K562 (cell line): ENCODE data around the gene PPP4C. TPM values are rescaled to one million over a fixed set of nuclear protein-coding genes. Genes with fewer than 3 reads are reported as not detected.

Source experiments
- CAMTA2 ChIP-seq: fragments of 250-450 bp; sonication (Bioruptor Pico); conservative IDR thresholded peaks from 2 replicates; pipeline ENCODE4 v1.5.1; 2022
- CHD7 ChIP-seq: fragments of 200-600 bp; sonication (generic); IDR thresholded peaks from one replicate; pipeline ENCODE4 v1.6.1; 2012; ENCODE audit warnings: mild to moderate bottlenecking, low read depth, low read length, inconsistent platforms
- E2F6 ChIP-seq, 2 experiments: IDR thresholded peaks; 2 replicates each; pipeline ENCODE4 v1.6.1; 2011; ENCODE audit warnings: borderline replicate concordance in 1 of 2, control low read depth in 1 of 2, low read depth in 1 of 2, low read length in 1 of 2, mild to moderate bottlenecking in 1 of 2, mixed read lengths in 1 of 2, moderate library complexity in 1 of 2; ENCODE audit not compliant: insufficient read depth in 1 of 2, insufficient read length in 1 of 2, poor library complexity in 1 of 2, severe bottlenecking in 1 of 2; ENCODE audit errors: extremely low read depth in 1 of 2
- MITF ChIP-seq: IDR thresholded peaks from 2 replicates; pipeline ENCODE4 v1.6.1; 2014; ENCODE audit warnings: antibody characterized with exemption
- POLR2AphosphoS2 ChIP-seq: IDR thresholded peaks from 2 replicates; pipeline ENCODE4 v1.6.1; 2012; ENCODE audit warnings: low read length, improper control_type of control experiment
- PRDM10 ChIP-seq: fragments of 450-650 bp; IDR thresholded peaks from 2 replicates; pipeline ENCODE4 v1.6.1; 2018; ENCODE audit not compliant: partially characterized antibody
- TGIF2 ChIP-seq: sonication (generic); formaldehyde crosslinking; IDR thresholded peaks from 2 replicates; pipeline ENCODE4 v1.8.1; 2022; ENCODE audit warnings: mild to moderate bottlenecking, missing genetic modification reagents, moderate library complexity
- YBX1 ChIP-seq: fragments of 450-650 bp; IDR thresholded peaks from 2 replicates; pipeline ENCODE4 v1.7.1; 2016; ENCODE audit warnings: mild to moderate bottlenecking
- ZNF146 ChIP-seq: IDR thresholded peaks from one replicate; pipeline ENCODE4 v1.6.1; 2018; ENCODE audit warnings: missing compliant biosample characterization; ENCODE audit not compliant: unreplicated experiment
- ZSCAN29 ChIP-seq: fragments of 450-650 bp; IDR thresholded peaks from 2 replicates; pipeline ENCODE4 v1.6.1; 2017
- polyA plus RNA-seq, 8 experiments: library from polyadenylated mRNA; depleted of rRNA in 4 of 8; stranded (reverse) in 5 of 8; unstranded in 3 of 8; fragments of >200 nt; fragmentation: Nextera tagmentation in 2 of 8; fragmentation: Illumina TruSeq in 1 of 8; extraction: Ambion mirVana in 2 of 8; extraction: Trizol in 1 of 8; gene quantifications; 2 replicates each; pipeline versions ENCODE4 v1.2.1 to v1.2.3, GENCODE V29; 2011 to 2014; ENCODE audit warnings: inconsistent platforms in 1 of 8, missing spikeins in 1 of 8
- total RNA-seq, 7 experiments: library from RNA; depleted of rRNA in 6 of 7; stranded (reverse); fragments of >200 nt in 6 of 7; fragmentation: Illumina TruSeq in 2 of 7; extraction: Trizol in 2 of 7; gene quantifications; 2 replicates each; pipeline versions ENCODE4 v1.2.1 to v1.2.3, GENCODE V29; 2011 to 2021; ENCODE audit warnings: low replicate concordance in 1 of 7

Gene PPP4C
- total and polyA plus RNA-seq, 9 of the 15 experiments (the other 6 are each of a cell fraction or from before 2014, with no cell fraction given): 3.5 to 183 (median 131) TPM

GRCh38 chr16:30054959-30055553 lies 20.7 kb upstream of the PPP4C start (continued):
- TF ChIP-seq CHD7 (no peak), E2F6 (IDR thresholded peaks at IDR 0.05; ENCODE audit: borderline replicate concordance in 1 of 2, extremely low read depth in 1 of 2, insufficient read depth in 1 of 2, insufficient read length in 1 of 2, low read depth in 1 of 2, low read length in 1 of 2, poor library complexity in 1 of 2, severe bottlenecking in 1 of 2) (no peak), CAMTA2 (no peak), ZNF146 (CRISPR knock-in tag) (no peak), YBX1 (no peak), ZSCAN29 (no peak), PRDM10 (no peak), TGIF2 (CRISPR knock-in tag) (no peak), POLR2AphosphoS2 (no peak), MITF (no peak)
